Smooth muscle cell of the pulmonary artery (primary cell): ENCODE results near the gene PFDN5. TPM values are rescaled to one million over a fixed set of nuclear protein-coding genes. Genes with fewer than 3 reads are reported as not detected.

Experiments
- total RNA-seq: library from RNA; depleted of rRNA; stranded (reverse); fragments of >200 nt; gene quantifications from 2 replicates; pipeline ENCODE4 v1.2.3, GENCODE V29; 2014

The PFDN5 gene
- total RNA-seq: 311 and 472 TPM in 2 replicates

GRCh38 chr12:53295070-53295890 lies at the start of gene PFDN5:
PFDN5 (plus strand) TSS chr12:53295542; CDS start chr12:53295568, 26 bp downstream.

GRCh38 chr12:53267999-53268629 lies 27.2 kb upstream of the PFDN5 start, which contains the start of gene ESPL1:
ESPL1 (plus strand) TSS chr12:53268299; CDS start chr12:53268767, 468 bp downstream.

GRCh38 chr12:53299454-53300180 lies 4.3 kb downstream of the PFDN5 start, which contains the start of gene MYG1:
MYG1 (plus strand) TSS chr12:53299695; CDS start chr12:53299738, 43 bp downstream.

GRCh38 chr12:53336181-53336681 lies 40.9 kb downstream of the PFDN5 start, which contains the start of gene SP7:
SP7 (minus strand) TSS chr12:53336354; CDS start chr12:53335646, 708 bp downstream.

Other genes with a start within 250 kb of the PFDN5 start
- 38.4 and 61.1 TPM in 2 replicates for gene TNS2, start 245.5 kb upstream of the PFDN5 start, total RNA-seq
- gene SPRYD3, start 216.2 kb upstream of the PFDN5 start, total RNA-seq: 25.8 and 35.8 TPM in 2 replicates
- gene IGFBP6, start 197.9 kb upstream of the PFDN5 start, total RNA-seq: 417 and 460 TPM in 2 replicates
- gene SOAT2, start 192.1 kb upstream of the PFDN5 start, total RNA-seq: not detected in 2 replicates
- gene ZNF740, start 114.8 kb upstream of the PFDN5 start, total RNA-seq: 14.8 and 15.4 TPM in 2 replicates
- 13.2 and 20.6 TPM in 2 replicates for gene CSAD, start 114.6 kb upstream of the PFDN5 start, total RNA-seq
- 0.40 and 0.52 TPM in 2 replicates for gene ITGB7, start 88.3 kb upstream of the PFDN5 start, total RNA-seq
- gene RARG, start 63.3 kb upstream of the PFDN5 start, total RNA-seq: 40.9 and 47.0 TPM in 2 replicates
- gene ESPL1, start 27.2 kb upstream of the PFDN5 start, total RNA-seq: 2.3 and 2.6 TPM in 2 replicates
- 32.3 and 40.7 TPM in 2 replicates for gene MYG1, start 4.2 kb downstream of the PFDN5 start, total RNA-seq
- gene AAAS, start 26.1 kb downstream of the PFDN5 start, total RNA-seq: 36.3 and 42.9 TPM in 2 replicates
- gene SP7, start 40.8 kb downstream of the PFDN5 start, total RNA-seq: not detected in 2 replicates
- 36.0 and 38.2 TPM in 2 replicates for gene SP1, start 84.6 kb downstream of the PFDN5 start, total RNA-seq
- gene AMHR2, start 128.3 kb downstream of the PFDN5 start, total RNA-seq: not detected in 2 replicates
- 24.2 and 30.9 TPM in 2 replicates for gene PRR13, start 146.2 kb downstream of the PFDN5 start, total RNA-seq
- 410 and 411 TPM in 2 replicates for gene PCBP2, start 156.6 kb downstream of the PFDN5 start, total RNA-seq
- 34.2 and 44.7 TPM in 2 replicates for gene MAP3K12, start 203.9 kb downstream of the PFDN5 start, total RNA-seq
- gene TARBP2, start 205.7 kb downstream of the PFDN5 start, total RNA-seq: 32.9 and 33.8 TPM in 2 replicates
- not detected in 2 replicates for gene NPFF, start 211.9 kb downstream of the PFDN5 start, total RNA-seq